MCF 10A (cell line): ENCODE data around the gene ERC2. TPM values are rescaled to one million over a fixed set of nuclear protein-coding genes. Genes with fewer than 3 reads are reported as not detected.

Experiments used
- BruUV-seq: library from RNA; stranded (reverse); fragments of 400-500 nt; replicated peaks from 2 replicates; lab custom pipeline; 2021; lab: Mats Ljungman, UMichigan
- CTCF ChIA-PET: fragments of 300-600 bp; sonication (Branson Sonifier 250); formaldehyde crosslinking; extraction: SDS; loops from one replicate; lab custom pipeline; 2021; ENCODE audit warnings: antibody characterized with exemption, inconsistent platforms; lab: Yijun Ruan, JAX
- POLR2A ChIA-PET: fragments of 300-600, 350-650 bp; sonication (Branson Sonifier 250); formaldehyde crosslinking; extraction: SDS; loops from one replicate; lab custom pipeline; 2020; ENCODE audit warnings: antibody characterized with exemption, inconsistent platforms; lab: Yijun Ruan, JAX
- DNase-seq: peaks from one replicate; pipeline ENCODE4 v3.0.0-alpha.2; 2018; ENCODE audit not compliant: unreplicated experiment
- H3K27ac Mint-ChIP-seq: one replicate; pipeline ENCODE4 v1.8.0; 2022; ENCODE audit warnings: mild to moderate bottlenecking, low read depth, mixed read lengths; ENCODE audit not compliant: unreplicated experiment
- H3K27me3 Mint-ChIP-seq: one replicate; pipeline ENCODE4 v1.8.0; 2022; ENCODE audit warnings: mixed read lengths; ENCODE audit not compliant: insufficient read depth, unreplicated experiment
- H3K36me3 Mint-ChIP-seq: one replicate; pipeline ENCODE4 v1.8.0; 2022; ENCODE audit warnings: mild to moderate bottlenecking, moderate library complexity, mixed read lengths; ENCODE audit not compliant: insufficient read depth, unreplicated experiment
- H3K4me1 Mint-ChIP-seq: one replicate; pipeline ENCODE4 v1.8.0; 2022; ENCODE audit warnings: mixed read lengths; ENCODE audit not compliant: insufficient read depth, unreplicated experiment
- H3K4me3 Mint-ChIP-seq: one replicate; pipeline ENCODE4 v1.8.0; 2022; ENCODE audit warnings: mild to moderate bottlenecking, moderate library complexity, mixed read lengths; ENCODE audit not compliant: unreplicated experiment
- H3K9me3 Mint-ChIP-seq: one replicate; pipeline ENCODE4 v1.8.0; 2022; ENCODE audit warnings: mixed read lengths; ENCODE audit not compliant: unreplicated experiment
- CTCF ChIP-seq: fragments of 200-600 bp; IDR thresholded peaks from one replicate; pipeline ENCODE4 v1.8.0; 2022; ENCODE audit warnings: antibody characterized with exemption, mild to moderate bottlenecking; ENCODE audit not compliant: unreplicated experiment
- intact Hi-C: fragments of 100-400 bp; cut with micrococcal nuclease; formaldehyde crosslinking; loops from 2 replicates; pipeline ENCODE4 v1.14.1; 2022
- total RNA-seq: library from RNA; stranded (reverse); gene quantifications from 2 replicates; pipeline ENCODE4 v1.2.3, GENCODE V29; 2022

ERC2 gene
- total RNA-seq, 1 experiment from 2014 or later, result 0.42 TPM

- Mint-ChIP-seq H3K36me3 (peaks cover 33% of the 10 kb centered on the region), H3K4me3 (no peak overlapping the region), H3K9me3 (no peaks in the 10 kb centered on the region), H3K27ac (no peak overlapping the region), H3K4me1 (peaks cover 13% of the 10 kb centered on the region), H3K27me3 (no peaks in the 10 kb centered on the region)
- BruUV-seq, result no TSS peak
- TF ChIP-seq CTCF, result no peak
- ChIA-PET POLR2A (no interaction called here), CTCF (interaction anchor here (0.7 kb wide), 1 partner anchor 250 kb away, joined by 3 read pairs; no protein-coding TSS in a partner anchor)
- intact Hi-C loops, result no loop called here
- DNase-seq, result no peak
These were observed 997.2 kb downstream of the ERC2 start for GRCh38 chr3:55471084-55471483.

GRCh38 chr3:55469957-55470526 lies 998.2 kb downstream of the ERC2 start:
- POLR2A ChIA-PET, result no interaction called here
- H3K4me1 Mint-ChIP-seq, result peaks cover 10% of the 10 kb centered on the region
- CTCF ChIA-PET, result interaction anchor here (0.6 to 1.4 kb wide), 2 partner anchors 13 to 132 kb away, joined by 4 read pairs; no protein-coding TSS in a partner anchor
- no peak overlapping the region for H3K27ac Mint-ChIP-seq
- no TSS peak for BruUV-seq
- intact Hi-C loops, result loop anchor here (5.0 kb wide), 1 partner anchor 138 kb away; no protein-coding TSS in a partner anchor
- no peak for TF ChIP-seq CTCF
- H3K9me3 Mint-ChIP-seq, result no peaks in the 10 kb centered on the region
- H3K27me3 Mint-ChIP-seq, result no peaks in the 10 kb centered on the region
- H3K36me3 Mint-ChIP-seq, result peaks cover 30% of the 10 kb centered on the region
- DNase-seq, result no peak
- H3K4me3 Mint-ChIP-seq, result no peak overlapping the region

- no peak for TF ChIP-seq CTCF
- Mint-ChIP-seq H3K9me3 (no peaks in the 10 kb centered on the region), H3K27ac (peak overlapping the region; percentile 24), H3K27me3 (no peaks in the 10 kb centered on the region), H3K4me1 (peaks cover 10% of the 10 kb centered on the region), H3K4me3 (no peak overlapping the region), H3K36me3 (peaks cover 23% of the 10 kb centered on the region)
- BruUV-seq, result no TSS peak
- ChIA-PET CTCF (interaction anchor here (1.4 kb wide), 1 partner anchor 608 kb away, joined by 4 read pairs; no protein-coding TSS in a partner anchor), POLR2A (interaction anchor here (0.7 kb wide), 1 partner anchor 397 kb away, joined by 3 read pairs; no protein-coding TSS in a partner anchor)
- DNase-seq, result peak; percentile 46
- intact Hi-C loops, result loop anchor here (5.0 kb wide), 1 partner anchor 136 kb away; no protein-coding TSS in a partner anchor
These were observed 1000.0 kb downstream of the ERC2 start for GRCh38 chr3:55468251-55468650.

- CTCF ChIA-PET, result interaction anchor here (0.6 to 1.4 kb wide), 2 partner anchors 46 to 607 kb away, joined by 3 to 4 read pairs; no protein-coding TSS in a partner anchor
- DNase-seq, result peak; percentile 28
- Mint-ChIP-seq H3K4me1 (peaks cover 12% of the 10 kb centered on the region), H3K36me3 (peaks cover 12% of the 10 kb centered on the region), H3K27ac (no peak overlapping the region), H3K9me3 (no peaks in the 10 kb centered on the region), H3K4me3 (no peak overlapping the region), H3K27me3 (no peaks in the 10 kb centered on the region)
- POLR2A ChIA-PET, result no interaction called here
- intact Hi-C loops, result loop anchor here (5.0 kb wide), 1 partner anchor 135 kb away; no protein-coding TSS in a partner anchor
- TF ChIP-seq CTCF, result no peak
- no TSS peak for BruUV-seq
These were observed 1001.2 kb downstream of the ERC2 start for GRCh38 chr3:55467099-55467498.
